DMS153 treated with DMSO at 0.1 percent for 48 hours (cell line): ENCODE results near the gene MYADML2.
"Not testable (repeated sequence)": the region's sequence is repeated elsewhere in the genome, so short reads cannot be mapped to it uniquely, and the experiment has no call there.

Experiments used
- DNase-seq: peaks from one replicate; lab custom pipeline; 2025; ENCODE audit not compliant: unreplicated experiment; lab: John Stamatoyannopoulos, UW

Gene MYADML2, protein sequence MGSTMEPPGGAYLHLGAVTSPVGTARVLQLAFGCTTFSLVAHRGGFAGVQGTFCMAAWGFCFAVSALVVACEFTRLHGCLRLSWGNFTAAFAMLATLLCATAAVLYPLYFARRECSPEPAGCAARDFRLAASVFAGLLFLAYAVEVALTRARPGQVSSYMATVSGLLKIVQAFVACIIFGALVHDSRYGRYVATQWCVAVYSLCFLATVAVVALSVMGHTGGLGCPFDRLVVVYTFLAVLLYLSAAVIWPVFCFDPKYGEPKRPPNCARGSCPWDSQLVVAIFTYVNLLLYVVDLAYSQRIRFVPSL

DNA sequence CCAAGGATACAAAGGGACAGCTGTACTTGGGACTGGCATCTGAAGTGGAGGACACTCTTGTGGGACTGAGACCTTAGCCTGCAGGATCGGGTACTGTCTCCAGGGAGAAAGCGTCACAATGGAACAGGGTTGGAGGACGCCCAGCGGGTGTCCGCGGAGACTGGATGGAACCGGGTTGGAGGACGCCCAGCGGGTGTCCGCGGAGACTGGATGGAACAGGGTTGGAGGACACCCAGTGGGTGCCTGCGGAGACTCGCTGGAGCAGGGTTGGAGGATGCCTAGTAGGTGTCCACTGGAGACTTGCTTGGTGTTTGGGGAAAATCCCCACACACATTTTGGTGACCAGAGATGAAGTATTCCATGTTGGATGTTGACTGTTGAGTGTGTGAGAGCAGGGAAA, at the start of gene MYADML2:
Gene MYADML2 (minus strand): TSS at position 45 of the 400 bp plus-strand sequence. CDS start 5,492 bp downstream, outside the sequence.
- no peak for DNase-seq

DNA sequence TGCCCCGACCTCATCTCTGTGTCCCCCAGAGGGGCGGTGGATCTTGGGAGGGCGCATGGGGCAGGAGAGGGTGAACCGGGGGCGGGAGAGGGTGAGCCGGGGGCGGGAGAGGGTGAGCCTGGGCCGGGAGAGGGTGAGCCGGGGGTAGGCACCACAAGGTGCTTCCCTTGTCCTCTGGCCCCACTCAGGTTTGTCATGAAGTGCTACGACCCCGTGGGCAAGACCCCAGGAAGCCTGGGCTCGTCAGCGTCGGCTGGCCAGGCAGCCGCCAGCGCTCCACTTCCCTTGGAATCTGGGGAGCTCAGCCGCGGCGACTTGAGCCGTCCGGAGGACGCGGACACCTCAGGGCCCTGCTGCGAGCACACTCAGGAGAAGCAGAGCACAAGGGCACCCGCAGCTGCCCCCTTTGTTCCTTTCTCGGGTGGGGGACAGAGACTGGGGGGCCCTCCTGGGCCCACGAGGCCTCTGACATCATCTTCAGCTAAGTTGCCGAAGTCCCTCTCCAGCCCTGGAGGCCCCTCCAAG, 49.3 kb upstream of the MYADML2 start:
- no peak for DNase-seq

DNA sequence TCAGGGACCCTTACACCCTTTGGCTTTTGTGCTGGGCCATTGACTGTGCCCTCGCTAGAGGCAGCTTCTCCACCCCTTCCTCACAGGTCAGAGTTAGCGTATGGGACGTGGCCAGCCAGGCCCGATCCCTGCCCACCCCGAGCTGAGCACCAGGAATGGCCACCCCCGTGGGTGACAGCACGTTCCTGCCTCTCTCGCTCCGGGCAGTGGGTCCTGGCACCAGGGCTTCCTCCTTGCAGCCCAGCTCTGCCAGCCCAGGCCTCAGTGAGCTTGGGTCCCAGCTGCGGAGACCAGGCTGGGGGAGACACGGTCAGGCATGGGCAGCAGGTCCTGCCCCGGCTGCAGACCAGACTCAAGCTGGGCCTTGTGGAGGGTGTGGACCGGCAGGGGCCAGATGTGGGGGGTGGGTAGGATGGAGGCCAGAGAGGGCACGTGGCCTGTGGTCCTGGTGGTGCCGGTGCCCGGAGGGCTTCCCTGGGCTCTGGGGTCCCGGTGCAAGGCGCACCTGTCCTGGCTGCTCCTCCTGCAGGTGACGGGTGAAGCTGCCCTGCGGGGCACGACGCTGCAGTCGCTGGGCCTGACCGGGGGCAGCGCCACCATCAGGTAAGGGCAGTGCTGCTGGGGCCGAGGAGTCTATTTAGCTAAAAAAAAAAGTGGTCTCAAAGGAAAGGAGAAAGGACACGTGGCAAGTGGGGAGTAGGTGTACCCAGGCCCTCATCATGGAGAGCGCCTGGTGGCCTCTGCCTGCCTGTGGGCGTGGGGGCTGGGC, 48.6 kb upstream of the MYADML2 start:
- DNase-seq, result no peak

DNA sequence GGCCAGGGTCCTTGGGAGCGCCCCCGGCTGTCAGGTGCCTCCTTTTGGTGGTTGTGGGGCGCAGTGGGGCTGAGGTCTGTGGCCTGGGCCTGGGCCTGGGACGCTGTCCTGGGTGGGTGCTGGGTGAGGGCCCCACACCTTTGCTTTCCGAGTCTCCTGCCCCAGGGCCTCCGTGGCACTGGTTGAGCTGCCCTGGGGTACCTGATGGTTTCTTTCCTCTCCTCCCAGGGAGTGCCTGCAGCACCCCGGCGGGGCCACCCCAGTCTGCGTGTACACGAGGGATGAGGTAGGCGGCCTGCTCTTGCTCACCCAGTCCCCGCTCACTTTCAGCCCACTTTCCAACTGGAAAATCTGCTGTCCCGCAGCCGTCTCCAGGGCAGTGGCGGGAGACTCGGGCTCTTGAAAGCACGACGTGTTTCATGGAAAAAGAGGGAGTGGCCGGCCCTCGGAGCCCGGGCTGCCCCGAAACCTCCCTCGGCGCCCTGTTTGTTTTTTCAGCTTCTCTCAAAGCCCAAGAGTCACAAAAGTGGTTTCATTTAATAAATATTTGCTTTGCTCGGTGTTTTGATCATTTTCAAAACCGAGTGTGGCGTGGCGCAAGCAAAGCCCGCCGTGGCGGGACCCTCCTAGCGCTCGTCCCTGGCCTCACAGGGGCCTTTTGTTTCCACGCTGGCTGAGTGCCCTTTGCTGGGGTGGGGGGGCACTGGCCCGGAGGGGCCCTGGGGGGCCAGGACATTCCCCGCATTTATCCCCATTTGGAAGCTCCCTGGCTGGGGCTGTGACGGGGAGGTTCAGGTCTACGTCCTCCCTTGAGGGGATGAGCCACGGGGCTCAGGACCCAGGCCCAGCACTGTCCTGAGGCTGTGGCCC, 47.8 kb upstream of the MYADML2 start:
- no peak for DNase-seq

DNA sequence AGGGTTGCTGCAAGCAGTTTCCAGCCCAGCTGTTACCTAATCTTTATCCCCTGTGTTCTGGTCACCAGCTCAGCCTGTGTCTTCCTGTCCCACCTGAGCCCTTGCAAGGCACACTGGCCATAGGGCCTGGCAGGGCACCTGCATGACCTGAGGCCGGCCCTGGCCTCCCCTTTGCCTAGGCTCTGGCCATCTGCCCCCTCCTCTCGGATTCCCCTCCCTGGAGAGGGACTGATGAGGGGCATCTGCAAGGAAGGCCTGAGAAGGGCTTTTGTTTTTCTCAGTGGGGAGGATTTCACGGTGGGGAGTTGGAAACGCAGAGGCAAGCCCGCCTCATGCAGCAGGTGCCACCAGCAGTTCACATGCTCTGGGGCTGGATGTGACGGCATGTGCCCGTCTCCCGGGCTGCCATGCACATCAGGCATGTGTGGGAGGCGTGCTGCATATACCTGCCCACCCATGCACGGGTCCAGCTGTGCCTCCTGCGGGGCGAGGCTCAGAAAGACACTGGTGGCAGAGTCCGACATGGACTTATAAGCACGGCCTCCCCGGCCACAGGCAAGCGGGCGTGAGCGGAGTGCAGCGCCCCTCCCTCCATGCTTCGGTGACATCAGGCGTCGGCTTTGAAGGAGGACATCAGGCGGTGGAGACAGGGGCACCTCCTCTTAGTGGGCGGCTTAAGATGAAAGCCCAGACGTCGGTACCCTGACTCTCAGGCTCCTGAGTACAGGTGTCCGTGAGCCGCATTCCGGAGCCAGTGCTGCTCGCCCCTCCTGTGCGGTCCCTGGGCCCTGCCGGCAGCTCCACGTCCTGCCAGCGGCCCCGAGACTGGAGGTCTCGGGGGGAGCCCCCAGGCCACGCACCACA, 46.9 kb upstream of the MYADML2 start:
- DNase-seq, result no peak

DNA sequence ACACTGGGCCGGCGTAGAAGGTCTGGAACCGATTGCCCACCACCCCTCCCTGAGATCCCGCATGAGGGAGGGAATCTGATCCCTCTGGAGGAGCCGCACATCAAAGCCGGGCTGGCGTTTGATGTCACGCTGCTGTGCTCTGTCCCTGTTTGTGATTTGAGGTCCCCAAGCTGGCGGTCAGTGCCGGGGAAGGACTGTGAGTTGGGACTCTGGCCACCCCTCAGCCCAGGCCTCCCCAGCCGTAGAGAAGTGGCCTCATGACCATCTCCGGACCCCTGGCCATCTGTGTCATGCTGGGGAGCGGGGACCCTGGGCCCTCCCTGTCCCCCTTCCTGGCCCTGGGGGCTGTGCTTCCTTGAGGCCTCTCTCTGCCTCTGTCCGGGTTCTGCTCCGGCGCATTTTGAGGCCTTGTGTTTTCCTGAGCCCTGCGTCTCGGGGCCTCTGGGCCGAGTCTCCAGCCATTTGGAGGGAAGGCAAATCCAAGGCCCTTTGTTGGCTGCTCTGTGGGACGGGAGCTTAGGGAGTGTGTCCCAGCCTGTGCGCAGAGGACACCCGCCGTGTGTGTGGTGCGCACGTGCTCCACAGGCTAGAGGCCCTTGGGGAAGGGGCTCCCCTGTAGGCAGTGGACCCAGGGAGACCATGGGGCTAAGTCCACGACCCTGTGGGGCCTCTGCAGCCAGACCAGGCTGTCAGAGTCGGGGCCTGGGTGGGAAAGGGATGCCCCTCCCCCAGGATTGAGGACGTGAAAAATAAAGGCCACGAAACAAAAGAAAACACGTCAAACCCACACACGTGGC, 45.5 kb upstream of the MYADML2 start:
- DNase-seq, result no peak

DNA sequence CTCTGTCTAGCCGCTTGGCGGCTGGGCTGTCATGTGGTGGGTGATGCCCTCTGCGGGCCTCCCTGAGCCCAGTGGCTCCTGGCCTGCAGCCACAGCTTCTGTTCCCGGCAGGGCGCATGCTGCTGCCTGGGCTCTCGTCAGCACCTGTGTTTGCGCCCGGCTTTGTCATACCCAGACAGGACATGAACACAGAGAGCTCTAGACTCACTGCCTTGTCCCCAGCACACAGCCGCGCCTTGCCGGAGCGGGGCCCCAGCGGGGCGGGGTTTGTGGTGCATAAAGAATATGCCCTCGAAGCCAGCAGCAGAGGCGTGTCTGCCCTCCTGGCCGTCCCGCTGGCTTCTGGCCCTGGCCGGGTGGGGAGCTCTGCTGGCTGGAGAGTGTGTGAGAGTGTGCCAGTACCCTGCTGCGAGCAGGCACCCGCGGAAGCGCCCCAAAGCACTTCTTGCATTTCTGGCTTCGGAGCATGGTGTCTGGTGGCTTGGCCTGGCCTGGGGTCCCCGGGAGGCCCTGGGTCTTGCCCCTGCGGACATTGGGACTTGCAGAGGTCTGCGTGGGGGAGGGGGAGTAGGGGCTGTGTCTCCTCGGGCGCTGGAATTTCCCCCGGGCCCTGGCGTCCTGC, 44.8 kb upstream of the MYADML2 start:
- peak; percentile 12 for DNase-seq

DNA sequence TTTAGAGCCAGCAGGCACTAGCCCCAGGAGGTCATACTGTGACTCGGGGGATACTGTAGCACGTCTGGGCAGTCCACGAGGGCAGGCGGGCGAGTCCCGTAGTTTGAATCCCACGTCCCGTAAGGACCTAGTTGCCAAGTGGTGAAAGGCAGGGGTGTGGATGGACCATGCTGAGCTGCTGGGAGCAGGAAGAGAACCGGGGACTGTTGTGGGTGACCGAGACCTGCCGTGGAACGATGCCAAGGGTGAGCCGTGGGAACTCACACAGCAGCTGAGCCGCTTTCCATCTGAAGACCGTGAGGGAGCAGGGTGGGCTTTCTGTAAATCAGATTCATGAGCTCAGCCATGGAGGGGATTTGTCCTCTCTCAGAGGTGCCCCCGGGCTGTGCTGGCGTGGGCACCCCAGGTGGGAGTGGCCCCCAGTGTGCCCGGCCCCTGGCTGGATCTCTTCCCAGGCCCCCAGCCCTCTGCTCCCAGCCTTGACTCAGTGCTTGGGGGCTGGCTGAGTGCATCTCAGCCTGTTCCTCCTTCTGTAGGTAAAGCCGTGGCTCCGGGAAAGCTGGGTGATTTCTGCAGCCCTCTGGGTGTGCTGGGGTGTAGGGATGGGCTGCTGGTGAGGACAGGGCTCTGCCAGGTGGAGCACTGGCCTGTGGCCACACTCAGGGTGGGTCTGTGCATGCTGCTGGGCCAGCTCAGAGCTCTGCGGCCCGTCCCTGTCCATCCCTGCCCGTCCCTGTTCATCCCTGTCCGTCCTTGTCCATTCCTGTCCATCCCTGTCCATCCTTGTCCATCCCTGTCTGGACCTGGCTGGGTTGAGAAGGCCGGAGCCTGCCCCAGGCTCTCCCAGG, 44.0 kb upstream of the MYADML2 start:
- no peak for DNase-seq

DNA sequence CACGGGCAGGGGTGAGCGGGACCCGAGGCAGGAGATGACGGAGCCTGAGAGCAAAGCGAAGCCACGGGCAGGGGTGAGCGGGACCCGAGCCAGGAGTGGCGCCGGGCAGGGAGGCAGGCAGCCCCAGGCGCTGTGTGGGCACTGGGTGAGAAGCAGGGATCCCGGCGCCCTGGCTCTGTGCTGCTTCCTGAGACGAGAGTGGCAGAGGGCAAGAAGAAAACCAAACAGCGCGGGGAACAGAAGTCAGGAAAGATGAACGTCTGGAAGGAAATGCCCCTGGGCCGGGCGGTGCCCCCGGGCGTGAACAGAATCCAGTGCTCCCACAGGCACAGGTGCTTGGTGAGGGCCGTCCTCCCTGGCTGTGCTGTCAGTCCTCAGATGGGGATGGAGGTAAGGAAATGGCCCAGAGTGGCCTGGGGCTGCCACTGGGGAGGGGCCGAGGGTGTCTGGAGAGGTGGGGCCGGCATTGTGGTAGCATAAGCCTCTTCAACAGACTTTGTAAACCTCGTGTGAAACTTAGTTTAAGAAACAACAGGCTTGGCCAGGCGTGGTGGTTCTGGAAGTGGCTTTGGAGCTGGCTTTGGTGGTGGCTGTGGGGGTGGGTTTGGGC, 40.2 kb upstream of the MYADML2 start:
- no peak for DNase-seq

DNA sequence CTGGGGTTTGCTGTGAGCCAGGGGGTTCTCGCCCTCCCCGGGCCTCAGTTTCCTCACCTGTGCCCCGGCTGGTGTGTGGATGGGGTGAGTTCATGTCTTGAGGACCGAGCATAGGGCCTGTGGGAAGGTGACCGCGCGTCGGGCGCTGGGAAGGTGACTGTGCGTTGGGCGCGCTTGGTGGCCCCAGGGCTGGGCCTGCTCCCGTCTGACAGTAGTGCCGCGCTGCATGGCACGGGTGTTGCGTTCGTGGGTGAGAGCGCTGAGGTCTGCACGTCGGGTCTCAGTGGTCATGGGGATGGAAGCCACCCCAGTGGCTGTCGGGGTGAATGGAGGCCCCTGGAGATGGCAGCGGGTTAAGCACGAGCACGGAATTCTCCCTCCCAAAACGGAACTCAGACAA, 39.6 kb upstream of the MYADML2 start:
- DNase-seq, result no peak

DNA sequence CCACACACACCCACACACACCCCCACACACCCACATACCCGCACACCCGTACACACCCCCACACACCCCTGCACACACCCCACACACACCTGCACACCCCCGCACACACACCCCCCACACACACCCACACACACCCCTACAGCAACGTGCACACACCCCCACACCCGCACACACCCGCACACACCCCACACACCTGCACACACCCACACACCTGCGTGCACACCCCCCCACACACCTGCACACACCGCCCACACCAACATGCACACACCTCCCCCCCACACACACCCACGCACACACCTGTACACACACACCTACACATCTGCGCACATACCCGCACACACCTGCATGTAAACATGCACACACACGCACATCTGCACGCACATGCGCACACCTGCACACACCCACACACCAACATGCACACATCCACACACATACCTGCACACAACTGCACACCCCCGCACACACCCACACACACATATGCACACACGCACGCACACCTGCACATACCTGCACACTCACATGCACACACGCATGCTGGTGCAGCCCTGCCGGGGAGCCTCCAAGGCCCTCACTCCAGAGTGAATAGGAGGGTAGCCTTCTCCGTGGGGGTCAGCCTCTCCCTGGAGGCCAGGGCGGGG, 37.9 kb upstream of the MYADML2 start:
- DNase-seq, result no peak

DNA sequence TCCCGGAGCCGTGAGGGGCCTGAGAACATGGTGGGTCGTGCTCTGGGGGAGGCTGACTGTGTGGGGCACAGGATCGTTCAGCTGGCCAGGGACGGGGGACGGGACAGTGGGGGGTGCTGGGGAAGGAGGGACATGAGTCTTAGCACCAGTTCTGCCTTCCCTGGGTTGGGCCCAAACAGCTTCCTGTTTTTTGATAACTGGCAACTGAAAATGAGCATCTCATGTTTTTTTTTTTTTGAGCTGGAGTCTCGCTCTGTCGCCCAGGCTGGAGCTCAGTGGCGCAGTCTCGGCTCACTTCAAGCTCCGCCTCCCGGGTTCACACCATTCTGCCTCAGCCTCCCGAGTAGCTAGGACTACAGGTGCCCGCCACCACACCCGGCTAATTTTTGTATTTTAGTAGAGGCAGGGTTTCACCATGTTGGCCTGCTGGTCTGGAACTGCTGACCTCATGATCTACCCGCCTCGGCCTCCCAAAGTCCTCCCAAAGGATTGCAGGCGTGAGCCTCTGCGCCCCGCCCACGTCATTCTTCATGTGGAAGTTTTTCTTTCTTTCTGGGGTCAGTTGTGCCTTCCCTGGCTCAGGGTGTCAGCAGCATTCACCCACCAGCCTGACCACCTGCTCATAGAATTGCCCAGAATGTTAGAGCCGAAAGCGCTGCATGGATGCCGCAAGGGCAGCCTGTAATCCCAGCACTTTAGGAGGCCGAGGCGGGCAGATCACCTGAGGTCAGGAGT, 36.8 kb upstream of the MYADML2 start:
- no peak for DNase-seq

DNA sequence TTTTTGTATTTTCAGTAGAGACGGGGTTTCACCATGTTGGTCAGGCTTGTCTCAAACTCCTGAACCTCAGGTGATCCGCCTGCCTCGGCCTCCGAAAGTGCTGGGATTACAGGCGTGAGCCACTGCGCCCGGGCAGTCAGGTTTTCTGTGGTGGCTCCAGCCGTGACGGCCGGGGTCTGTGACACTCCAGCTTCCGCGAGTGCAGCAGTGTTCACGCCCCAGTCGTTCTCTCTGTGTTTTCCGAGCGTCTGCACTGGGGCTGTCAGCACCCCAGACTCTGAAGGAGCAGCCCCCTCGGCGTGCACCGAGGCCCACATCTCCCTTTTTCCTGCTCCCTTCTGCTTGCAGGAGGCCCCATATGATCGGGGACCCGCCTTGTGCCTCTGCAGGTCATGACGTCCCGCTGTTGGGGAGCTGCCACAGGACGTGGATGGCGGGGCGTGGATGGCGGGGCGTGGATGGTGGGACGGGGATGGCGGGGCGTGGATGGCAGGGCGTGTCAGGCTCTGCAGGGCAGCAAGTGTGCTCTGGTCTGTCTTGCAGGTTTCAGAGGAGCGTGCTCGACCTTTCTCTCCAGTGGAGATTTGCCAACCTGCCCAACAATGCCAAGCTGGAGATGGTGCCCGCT, 36.1 kb upstream of the MYADML2 start:
- DNase-seq, result no peak

DNA sequence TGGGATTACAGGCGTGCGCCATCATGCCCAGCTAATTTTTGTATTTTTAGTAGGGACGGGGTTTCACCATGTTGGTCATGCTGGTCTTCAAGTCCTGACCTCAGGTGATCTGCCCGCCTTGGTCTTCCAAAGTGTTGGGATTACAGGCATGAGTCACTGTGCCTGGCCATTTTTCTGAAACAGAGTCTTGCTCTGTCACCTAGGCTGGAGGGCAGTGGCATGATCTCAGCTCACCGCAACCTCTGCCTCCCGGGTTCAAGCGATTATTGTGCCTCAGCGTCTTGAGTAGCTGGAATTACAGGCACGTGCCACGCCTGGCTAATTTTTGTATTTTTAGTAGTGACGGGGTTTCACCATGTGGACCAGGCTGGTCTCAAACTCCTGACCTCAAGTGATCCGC, 34.5 kb upstream of the MYADML2 start:
- DNase-seq, result not testable (repeated sequence)

DNA sequence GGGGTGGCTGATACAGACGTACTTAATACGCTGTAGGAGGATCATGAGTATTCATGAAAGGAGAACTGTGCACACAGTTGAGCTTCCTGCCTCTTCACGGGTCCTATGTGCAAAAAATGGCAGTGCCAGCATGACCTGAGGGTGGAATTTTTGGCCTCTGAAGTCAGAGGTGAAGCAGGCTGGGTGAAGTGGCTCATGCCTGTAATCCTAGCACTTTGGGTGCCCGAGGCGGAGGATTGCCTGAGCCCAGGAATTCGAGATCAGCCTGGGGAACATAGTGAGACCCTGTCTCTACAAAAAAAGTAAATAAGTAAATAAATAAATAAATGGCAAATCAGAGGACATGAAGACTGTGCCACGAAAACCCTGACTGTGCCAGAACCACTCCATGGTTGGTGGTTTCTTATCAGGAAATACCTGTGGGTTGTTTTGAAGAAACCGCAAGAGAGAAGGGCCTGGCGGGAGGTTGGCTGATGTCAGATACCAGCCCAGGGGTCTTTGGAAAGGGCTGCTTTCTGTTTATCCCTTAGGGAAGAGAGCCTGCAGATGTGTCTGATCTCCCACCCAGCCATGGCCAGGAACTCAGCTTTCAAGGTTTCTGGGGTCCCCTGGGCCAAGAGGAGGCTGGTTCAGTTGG, 33.8 kb upstream of the MYADML2 start:
- DNase-seq, result no peak

DNA sequence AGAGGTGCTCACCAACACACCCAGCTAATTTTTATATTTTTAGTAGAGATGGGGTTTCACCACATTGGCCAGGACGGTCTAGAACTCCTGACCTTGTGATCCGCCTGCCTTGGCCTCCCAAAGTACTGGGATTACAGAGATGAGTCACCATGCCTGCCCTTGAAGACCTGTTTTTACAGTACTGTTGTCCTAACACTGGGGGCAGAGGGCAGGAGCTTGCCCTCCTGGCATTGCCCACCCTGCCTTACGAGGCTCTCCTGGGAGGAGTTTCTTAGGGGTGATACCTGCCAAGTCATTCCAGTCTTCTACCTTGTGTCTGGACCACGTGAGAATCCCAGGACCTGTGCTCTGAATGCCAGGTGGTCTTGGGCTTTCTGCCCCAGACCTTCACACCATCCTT, 33.1 kb upstream of the MYADML2 start:
- DNase-seq, result no peak
